ENCODE measurements around the gene ATE1. TPM values are rescaled to one million over a fixed set of nuclear protein-coding genes. Genes with fewer than 3 reads are reported as not detected.

ATE1 gene
- total and polyA plus RNA-seq, 2 donors (not counting 3 experiments of a cell fraction or from before 2014, with no cell fraction given) = 8.7 to 27.1 TPM

DNA sequence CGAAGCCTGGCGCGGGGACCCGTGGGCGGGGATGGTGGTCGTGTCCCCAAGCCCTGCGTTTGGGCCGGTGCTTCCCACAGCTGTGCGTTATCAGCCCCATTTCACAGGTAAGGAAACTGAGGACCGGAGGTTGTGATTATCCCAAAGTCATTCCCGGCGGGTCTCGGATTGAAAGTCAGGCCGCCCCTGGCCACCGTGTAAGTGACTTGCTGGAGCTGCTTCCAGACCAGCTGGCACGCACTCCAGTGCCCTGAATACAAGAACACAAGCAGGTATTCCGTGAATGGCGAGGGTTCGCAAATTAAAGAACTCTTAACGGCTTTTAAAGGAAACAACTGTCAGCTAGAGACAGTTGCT is 675 bp upstream of the ATE1 start:
- Histone ChIP-seq H3K79me2 (ENCODE audit: control insufficient read depth, insufficient read depth, low read length) (peaks cover 27% of the 10 kb centered on the region), H3K36me3 (ENCODE audit: control insufficient read depth in 2 of 2, extremely low read depth in 1 of 2, insufficient read depth in 2 of 2, low read length in 2 of 2) (no peaks in the 10 kb centered on the region), H3K27me3 (ENCODE audit: control insufficient read depth in 2 of 2, insufficient read depth in 2 of 2, low read length in 2 of 2) (no peaks in the 10 kb centered on the region), H4K20me1 (replicated peaks; ENCODE audit: control insufficient read depth, extremely low read depth, insufficient read depth, low read length) (no peaks in the 10 kb centered on the region), H2AFZ (ENCODE audit: low read depth, low read length) (peak overlapping the region; percentile 87), H3K4me2 (ENCODE audit: insufficient read depth, low read length) (peak overlapping the region; percentile 99), H3K4me3 (replicated peaks in 1 of 3; ENCODE audit: insufficient read depth in 1 of 3, low read depth in 1 of 3, low read length in 3 of 3) (peak overlapping the region; percentile 61 to 97 (median 72)), H3K27ac (ENCODE audit: insufficient read depth, low read depth, low read length) (peak overlapping the region; percentile 91), H3K9me1 (replicated peaks; ENCODE audit: control insufficient read depth, extremely low read depth, insufficient read depth, low read length) (no peaks in the 10 kb centered on the region), H3K4me1 (ENCODE audit: control insufficient read depth, extremely low read depth, insufficient read depth, low read length) (peaks cover 11% of the 10 kb centered on the region), H3K9ac (replicated peaks; ENCODE audit: extremely low read depth, insufficient read depth, low read length) (peak overlapping the region; percentile 94), H3K9me3 (replicated peaks; ENCODE audit: control insufficient read depth, insufficient read depth, low read length) (no peaks in the 10 kb centered on the region)
- dilution Hi-C loops (cut with MboI; ENCODE audit: extremely low pct_ligation_motif_present, low sequenced_read_pairs) = no loop called here
- POLR2A ChIA-PET = interaction anchor here (1.3 to 1.4 kb wide), 2 partner anchors 19 to 28 kb away, joined by 3 to 4 read pairs; no protein-coding TSS in a partner anchor
- CTCF ChIA-PET = interaction anchor here (0.5 to 2.1 kb wide), 7 partner anchors 14 to 126 kb away, joined by 3 to 12 read pairs (median 6); no protein-coding TSS in a partner anchor
- TSS peak; percentile 72 for BruUV-seq (replicated peaks)
- DNase-seq (ENCODE audit: low read depth, low spot score) = no peak
- TF ChIP-seq, protein P1, sequence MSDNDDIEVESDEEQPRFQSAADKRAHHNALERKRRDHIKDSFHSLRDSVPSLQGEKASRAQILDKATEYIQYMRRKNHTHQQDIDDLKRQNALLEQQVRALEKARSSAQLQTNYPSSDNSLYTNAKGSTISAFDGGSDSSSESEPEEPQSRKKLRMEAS (IDR thresholded peaks at IDR 0.05; ENCODE audit: insufficient read depth, insufficient read length) = no peak
- intact Hi-C loops (cut with micrococcal nuclease) = loop anchor here (1.0 kb wide), 6 partner anchors 14 to 213 kb away; partner anchors contain the start of gene NSMCE4A
- FAIRE-seq = no peak

DNA sequence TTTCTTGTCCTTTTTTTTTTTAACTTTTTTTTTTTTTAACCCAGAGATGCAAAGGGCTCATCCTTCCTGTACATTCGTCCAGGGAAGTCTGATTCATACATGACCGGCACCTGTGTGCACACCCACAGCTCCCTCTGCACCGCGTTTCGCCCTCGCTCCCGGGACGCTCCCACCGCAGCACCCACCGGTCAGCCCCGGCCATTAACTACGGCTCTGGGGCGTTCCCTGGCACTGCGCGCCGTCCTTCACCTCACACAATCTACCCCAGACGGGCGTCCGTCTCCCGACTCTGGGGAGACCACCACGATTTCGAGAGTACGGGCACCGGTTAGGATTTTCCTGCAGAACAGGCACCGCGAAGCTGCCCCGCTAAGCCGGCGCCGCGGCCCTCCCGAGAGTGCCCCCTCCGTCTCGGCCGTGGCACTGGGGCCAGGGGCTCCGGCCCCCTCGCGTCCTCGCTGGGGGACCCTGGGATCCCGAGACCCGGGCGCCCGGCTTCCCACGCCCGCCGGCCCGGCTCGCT is 452 bp downstream of the ATE1 start:
- Histone ChIP-seq H3K9ac (replicated peaks; ENCODE audit: extremely low read depth, insufficient read depth, low read length) (peak overlapping the region; percentile 94), H3K4me1 (ENCODE audit: control insufficient read depth, extremely low read depth, insufficient read depth, low read length) (peaks cover 11% of the 10 kb centered on the region), H3K36me3 (ENCODE audit: control insufficient read depth in 2 of 2, extremely low read depth in 1 of 2, insufficient read depth in 2 of 2, low read length in 2 of 2) (peaks cover 2 to 3% of the 10 kb centered on the region in 2 experiments), H3K9me1 (replicated peaks; ENCODE audit: control insufficient read depth, extremely low read depth, insufficient read depth, low read length) (no peaks in the 10 kb centered on the region), H3K9me3 (replicated peaks; ENCODE audit: control insufficient read depth, insufficient read depth, low read length) (no peaks in the 10 kb centered on the region), H3K4me3 (replicated peaks in 1 of 3; ENCODE audit: insufficient read depth in 1 of 3, low read depth in 1 of 3, low read length in 3 of 3) (peak overlapping the region; percentile 61 to 97 (median 93)), H3K4me2 (ENCODE audit: insufficient read depth, low read length) (peak overlapping the region; percentile 94), H3K27ac (ENCODE audit: insufficient read depth, low read depth, low read length) (peak overlapping the region; percentile 91), H4K20me1 (replicated peaks; ENCODE audit: control insufficient read depth, extremely low read depth, insufficient read depth, low read length) (no peaks in the 10 kb centered on the region), H3K27me3 (ENCODE audit: control insufficient read depth in 2 of 2, insufficient read depth in 2 of 2, low read length in 2 of 2) (no peaks in the 10 kb centered on the region), H2AFZ (ENCODE audit: low read depth, low read length) (peak overlapping the region; percentile 54), H3K79me2 (ENCODE audit: control insufficient read depth, insufficient read depth, low read length) (peaks cover 28% of the 10 kb centered on the region)
- ChIA-PET CTCF (interaction anchor here (0.6 to 2.1 kb wide), 9 partner anchors 16 to 193 kb away, joined by 3 to 12 read pairs (median 5); partner anchors contain the start of gene NSMCE4A), POLR2A (interaction anchor here (0.7 to 1.4 kb wide), 2 partner anchors 9 to 20 kb away, joined by 3 read pairs; no protein-coding TSS in a partner anchor)
- dilution Hi-C loops (cut with MboI; ENCODE audit: extremely low pct_ligation_motif_present, low sequenced_read_pairs) = no loop called here
- no TSS peak for BruUV-seq (replicated peaks)
- no peak for DNase-seq (ENCODE audit: low read depth, low spot score)
- no peak for FAIRE-seq
- intact Hi-C loops (cut with micrococcal nuclease) = loop anchor here (2.0 kb wide), 1 partner anchor 185 kb away; no protein-coding TSS in a partner anchor
- TF ChIP-seq, protein P2, sequence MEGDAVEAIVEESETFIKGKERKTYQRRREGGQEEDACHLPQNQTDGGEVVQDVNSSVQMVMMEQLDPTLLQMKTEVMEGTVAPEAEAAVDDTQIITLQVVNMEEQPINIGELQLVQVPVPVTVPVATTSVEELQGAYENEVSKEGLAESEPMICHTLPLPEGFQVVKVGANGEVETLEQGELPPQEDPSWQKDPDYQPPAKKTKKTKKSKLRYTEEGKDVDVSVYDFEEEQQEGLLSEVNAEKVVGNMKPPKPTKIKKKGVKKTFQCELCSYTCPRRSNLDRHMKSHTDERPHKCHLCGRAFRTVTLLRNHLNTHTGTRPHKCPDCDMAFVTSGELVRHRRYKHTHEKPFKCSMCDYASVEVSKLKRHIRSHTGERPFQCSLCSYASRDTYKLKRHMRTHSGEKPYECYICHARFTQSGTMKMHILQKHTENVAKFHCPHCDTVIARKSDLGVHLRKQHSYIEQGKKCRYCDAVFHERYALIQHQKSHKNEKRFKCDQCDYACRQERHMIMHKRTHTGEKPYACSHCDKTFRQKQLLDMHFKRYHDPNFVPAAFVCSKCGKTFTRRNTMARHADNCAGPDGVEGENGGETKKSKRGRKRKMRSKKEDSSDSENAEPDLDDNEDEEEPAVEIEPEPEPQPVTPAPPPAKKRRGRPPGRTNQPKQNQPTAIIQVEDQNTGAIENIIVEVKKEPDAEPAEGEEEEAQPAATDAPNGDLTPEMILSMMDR (IDR thresholded peaks at IDR 0.05; ENCODE audit: extremely low read depth in 1 of 2, insufficient read depth in 1 of 2, low read depth in 1 of 2, low read length in 2 of 2) = peak in 1 of 2 donors; percentile 6
- TF ChIP-seq EZH2 (IDR thresholded peaks at IDR 0.05; ENCODE audit: borderline replicate concordance, low read depth, low read length, severe bottlenecking) = no peak
- no peak for TF ChIP-seq POLR2AphosphoS5 (IDR thresholded peaks at IDR 0.05; ENCODE audit: insufficient read depth, low read depth, low read length)
- TF ChIP-seq FOS (IDR thresholded peaks at IDR 0.05; ENCODE audit: borderline replicate concordance, insufficient read depth, low read length) = peak; percentile 7
- no peak for TF ChIP-seq MYC (IDR thresholded peaks at IDR 0.05; ENCODE audit: low read depth, low read length)
- TF ChIP-seq, protein P1 (IDR thresholded peaks at IDR 0.05; ENCODE audit: insufficient read depth, insufficient read length) = no peak
- TF ChIP-seq POLR2A (IDR thresholded peaks at IDR 0.05; ENCODE audit: low read depth, low read length) = no peak
- TF ChIP-seq GATA2 (IDR thresholded peaks at IDR 0.05; ENCODE audit: insufficient read depth, insufficient read length, low read depth, low read length) = no peak
- TF ChIP-seq JUN (IDR thresholded peaks at IDR 0.05; ENCODE audit: borderline replicate concordance, insufficient read depth, insufficient read length, low read depth) = no peak
